T-cell (primary cell): Measurements from ENCODE around the gene ABCD2. TPM values are rescaled to one million over a fixed set of nuclear protein-coding genes. Genes with fewer than 3 reads are reported as not detected.

Experiments
- ATAC-seq, 4 experiments: fragments of 200-7000 bp in 3 of 4; fragments of 150-1000 bp in 1 of 4; cut with Tn5 transposase; replicated peaks in 1 of 4; 1 replicate in 3 of 4; 2 replicates in 1 of 4; pipeline ENCODE4 v1.10.0; 2021; ENCODE audit warnings: moderate library complexity in 3 of 4, mild to moderate bottlenecking in 2 of 4, moderate number of reproducible peaks in 1 of 4
- CTCF ChIA-PET, 2 donors: fragments of 300-600 bp; sonication (Branson Sonifier 250); formaldehyde crosslinking; loops; one replicate each; lab custom pipeline; 2022; ENCODE audit warnings: antibody characterized with exemption in 2 of 2; lab: Charles Lee
- POLR2A ChIA-PET, 2 donors: fragments of 300-600 bp; sonication (Branson Sonifier 250); formaldehyde crosslinking; loops; one replicate each; lab custom pipeline; 2022; ENCODE audit warnings: antibody characterized with exemption in 2 of 2; lab: Charles Lee
- DNase-seq, 35 experiments: peaks; one replicate each; pipeline versions ENCODE4 v3.0.0 to v3.0.0-alpha.2; 2013 to 2023
- H3K27ac ChIP-seq: one replicate; pipeline ENCODE4 v1.5.1; 2013; ENCODE audit warnings: low read length
- H3K27me3 ChIP-seq, 2 experiments: replicated peaks in 1 of 2; 1 replicate in 1 of 2; 2 replicates in 1 of 2; pipeline versions ENCODE4 v1.6.1 to v1.7.0; 2013; ENCODE audit warnings: low read length in 1 of 2, mixed read lengths in 1 of 2; ENCODE audit not compliant: control insufficient read depth in 2 of 2, insufficient read depth in 2 of 2; ENCODE audit errors: extremely low read depth in 1 of 2
- H3K36me3 ChIP-seq, 2 donors: 1 replicate in 1 of 2; 2 replicates in 1 of 2; pipeline versions ENCODE4 v1.6.1 to v1.7.0; 2013; ENCODE audit warnings: low read length in 1 of 2; ENCODE audit not compliant: control insufficient read depth in 2 of 2, insufficient read depth in 1 of 2; ENCODE audit errors: extremely low read depth in 1 of 2
- H3K4me1 ChIP-seq, 2 experiments: 1 replicate in 1 of 2; 2 replicates in 1 of 2; pipeline versions ENCODE4 v1.6.1 to v1.7.0; 2013; ENCODE audit warnings: low read length in 2 of 2, mixed read lengths in 1 of 2; ENCODE audit not compliant: insufficient read depth in 2 of 2, control insufficient read depth in 1 of 2; ENCODE audit errors: extremely low read depth in 1 of 2
- H3K4me3 ChIP-seq, 2 donors: 1 replicate in 1 of 2; 2 replicates in 1 of 2; pipeline versions ENCODE4 v1.5.1 to v1.7.0; 2013; ENCODE audit warnings: mild to moderate bottlenecking in 2 of 2, low read length in 1 of 2, moderate library complexity in 1 of 2; ENCODE audit not compliant: control insufficient read depth in 1 of 2; ENCODE audit errors: extremely low read depth in 1 of 2
- H3K9me3 ChIP-seq: 2 replicates; pipeline ENCODE4 v1.7.0; 2013
- H3K27ac Mint-ChIP-seq, 2 donors: one replicate each; pipeline ENCODE4 v1.8.0; 2020 to 2021; ENCODE audit warnings: mild to moderate bottlenecking in 2 of 2, mixed read lengths in 2 of 2
- H3K27me3 Mint-ChIP-seq, 2 donors: one replicate each; pipeline ENCODE4 v1.8.0; 2021 to 2022; ENCODE audit warnings: mixed read lengths in 2 of 2
- H3K36me3 Mint-ChIP-seq: one replicate; pipeline ENCODE4 v1.8.0; 2021; ENCODE audit warnings: mixed read lengths
- H3K4me1 Mint-ChIP-seq, 3 donors: one replicate each; pipeline ENCODE4 v1.8.0; 2020 to 2022; ENCODE audit warnings: mixed read lengths in 3 of 3, mild to moderate bottlenecking in 1 of 3
- H3K4me3 Mint-ChIP-seq, 3 donors: one replicate each; pipeline ENCODE4 v1.8.0; 2020 to 2022; ENCODE audit warnings: mild to moderate bottlenecking in 3 of 3, mixed read lengths in 3 of 3, moderate library complexity in 3 of 3
- H3K9me3 Mint-ChIP-seq, 3 donors: one replicate each; pipeline ENCODE4 v1.8.0; 2020 to 2022; ENCODE audit warnings: mixed read lengths in 3 of 3
- WGBS: methylation state at CpG from one replicate; pipeline ENCODE4 v1.1.5; 2013; ENCODE audit warnings: missing lambda C conversion rate; ENCODE audit not compliant: insufficient coverage; 5-methylcytosine and 5-hydroxymethylcytosine counted together
- total RNA-seq, 35 experiments: library from RNA in 6 of 35; stranded (reverse) in 6 of 35; fragments of 120-200 nt in 1 of 35; gene quantifications; one replicate each; pipeline versions ENCODE4 v1.2.1 to v1.2.4 and lab custom pipeline; 2013 to 2026

ABCD2 gene
- total RNA-seq, 5 donors from 2014 or later (not counting 1 experiment from before 2014, with no cell fraction given), result 10.9 to 16.8 (median 14.7) TPM

DNA sequence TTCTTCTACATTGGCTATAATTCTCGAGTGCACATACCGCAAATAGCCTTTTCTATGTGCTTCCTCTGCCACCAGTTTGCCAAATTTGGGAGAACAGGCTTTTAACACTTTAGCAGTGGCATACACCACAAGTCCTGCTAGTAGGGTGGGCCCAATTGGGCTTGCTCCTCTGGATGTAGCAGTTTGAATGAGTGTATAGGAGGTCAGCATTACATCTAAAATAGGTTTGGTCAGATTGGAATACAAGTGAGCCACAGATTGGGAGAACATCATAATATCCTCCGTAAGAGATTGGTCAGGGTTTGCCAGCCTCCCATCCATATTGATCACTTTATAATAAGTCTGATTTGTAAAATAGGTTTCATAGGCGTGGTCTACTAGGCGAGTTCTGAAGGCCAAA is 902 bp downstream of the ABCD2 start:
- ATAC-seq (no peak), DNase-seq (peak in 1 of 35 experiments; percentile 28)
- ChIA-PET CTCF (interaction anchor here in 1 of 2 donors (1.2 to 3.1 kb wide), 3 partner anchors 12 to 73 kb away, joined by 3 to 27 read pairs (median 6); no protein-coding TSS in a partner anchor), POLR2A (interaction anchor here in 1 of 2 donors (0.6 to 1.4 kb wide), 3 partner anchors 10 to 31 kb away, joined by 3 to 5 read pairs (median 4); no protein-coding TSS in a partner anchor)
- Histone ChIP-seq H3K9me3 (no peaks in the 10 kb centered on the region), H3K4me3 (peak overlapping the region; percentile 67 to 74), H3K4me1 (peaks cover 21 to 41% of the 10 kb centered on the region in 2 experiments), H3K36me3 (peaks cover 0 to 3% of the 10 kb centered on the region in 2 donors), H3K27me3 (no peaks in the 10 kb centered on the region), H3K27ac (peak overlapping the region; percentile 92)
- Mint-ChIP-seq H3K27ac (no peak overlapping the region), H3K9me3 (no peaks in the 10 kb centered on the region), H3K4me1 (peaks cover 38 to 53% (median 44%) of the 10 kb centered on the region in 3 donors), H3K36me3 (peaks cover 6% of the 10 kb centered on the region), H3K27me3 (no peaks in the 10 kb centered on the region), H3K4me3 (no peak overlapping the region)
- 0% methylated on average over 2 of the region's 5 CpGs for WGBS

DNA sequence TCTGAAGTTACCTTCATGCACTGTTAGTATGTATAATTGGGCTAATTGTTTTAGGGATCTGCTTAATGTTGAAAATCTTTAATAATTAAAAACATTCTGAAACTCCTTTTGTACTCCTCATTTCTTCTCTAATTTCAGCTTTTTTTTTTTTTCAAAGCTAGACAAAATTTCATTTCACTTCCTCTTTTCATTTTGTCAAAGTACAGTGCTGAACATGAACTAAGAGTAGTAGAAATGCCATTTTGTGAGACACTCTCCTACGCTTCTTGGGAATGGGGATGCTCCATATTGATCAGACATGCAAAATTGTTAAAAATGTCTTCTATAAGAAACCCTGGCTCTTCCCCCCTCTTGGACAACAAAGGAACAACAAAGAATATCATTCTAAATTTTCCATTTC is 1.7 kb downstream of the ABCD2 start:
- no peaks in the 10 kb centered on the region for H3K9me3 ChIP-seq
- DNase-seq, result peak in 1 of 35 experiments; percentile 32

DNA sequence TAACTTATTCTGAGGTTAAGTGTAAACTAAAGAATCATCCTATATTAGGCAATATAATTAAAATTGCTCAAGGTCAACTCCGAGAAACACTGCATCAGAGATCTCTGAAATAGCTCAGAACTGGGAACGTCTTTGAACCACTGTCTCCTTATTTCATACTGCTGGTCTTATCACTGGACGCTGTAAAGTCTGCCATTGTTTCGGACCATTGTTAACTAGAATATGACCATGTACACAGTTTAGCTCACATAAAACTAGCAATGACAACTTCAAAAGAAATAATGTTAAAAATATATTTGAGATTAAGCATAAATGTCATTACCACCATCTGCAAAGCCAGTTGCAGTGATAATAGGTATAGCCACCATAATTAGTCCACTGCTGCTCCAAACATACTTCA is 2.9 kb downstream of the ABCD2 start:
- peaks cover 7 to 30% of the 10 kb centered on the region in 2 experiments for H3K4me1 ChIP-seq
- peaks cover 0 to 3% of the 10 kb centered on the region in 2 donors for H3K36me3 ChIP-seq
- Mint-ChIP-seq H3K4me1 (peaks cover 36 to 48% (median 42%) of the 10 kb centered on the region in 3 donors), H3K4me3 (peak overlapping the region in 2 of 3 donors; percentile 77 to 80), H3K27ac (peak overlapping the region; percentile 63 to 82), H3K36me3 (peaks cover 17% of the 10 kb centered on the region), H3K9me3 (no peaks in the 10 kb centered on the region), H3K27me3 (no peaks in the 10 kb centered on the region)
- ChIA-PET POLR2A (no interaction called here), CTCF (interaction anchor here (0.6 to 1.1 kb wide), 3 partner anchors 11 to 692 kb away, joined by 3 read pairs; no protein-coding TSS in a partner anchor)
- DNase-seq (no peak), ATAC-seq (no peak)
- 40% methylated on average over 2 of the region's 4 CpGs for WGBS
- H3K27me3 ChIP-seq, result no peaks in the 10 kb centered on the region
- no peak overlapping the region for H3K27ac ChIP-seq
- no peaks in the 10 kb centered on the region for H3K9me3 ChIP-seq
- H3K4me3 ChIP-seq, result peak overlapping the region in 1 of 2 donors; percentile 67

More for the DNA sequence above, 1.7 kb downstream of the ABCD2 start:
- CTCF ChIA-PET, result interaction anchor here (0.6 to 1.0 kb wide), 5 partner anchors 8 to 249 kb away, joined by 3 to 5 read pairs (median 4); no protein-coding TSS in a partner anchor
- no CpG with 5 or more reads among the region's 1 CpG for WGBS
- peaks cover 0 to 3% of the 10 kb centered on the region in 2 donors for H3K36me3 ChIP-seq
- Mint-ChIP-seq H3K4me1 (peaks cover 38 to 51% (median 43%) of the 10 kb centered on the region in 3 donors), H3K36me3 (peaks cover 10% of the 10 kb centered on the region), H3K4me3 (no peak overlapping the region), H3K27me3 (no peaks in the 10 kb centered on the region), H3K27ac (no peak overlapping the region), H3K9me3 (no peaks in the 10 kb centered on the region)
- H3K27me3 ChIP-seq, result no peaks in the 10 kb centered on the region
- ATAC-seq, result no peak
- peak overlapping the region; percentile 67 to 74 for H3K4me3 ChIP-seq
- H3K4me1 ChIP-seq, result peaks cover 17 to 41% of the 10 kb centered on the region in 2 experiments
- POLR2A ChIA-PET, result no interaction called here
- H3K27ac ChIP-seq, result peak overlapping the region; percentile 92

DNA sequence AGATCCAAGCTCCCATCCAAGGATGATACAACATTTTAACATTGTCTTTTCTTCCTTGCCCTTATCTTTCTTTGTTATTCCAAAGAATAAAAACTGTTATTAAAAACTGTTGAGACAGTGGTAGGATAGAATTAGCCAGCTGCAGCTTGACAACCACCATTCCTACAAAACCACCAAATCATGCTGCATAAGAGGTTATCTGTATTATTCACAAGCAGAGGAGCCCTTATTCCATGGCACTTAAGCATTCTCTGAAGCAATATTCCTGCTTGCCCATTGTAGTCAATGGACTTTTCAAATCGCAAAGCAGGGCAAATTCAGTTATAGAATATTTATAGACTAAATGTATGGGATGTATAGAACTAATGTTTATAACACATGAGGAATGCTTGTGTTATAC is 3.4 kb downstream of the ABCD2 start:
- ATAC-seq (no peak), DNase-seq (no peak)
- Histone ChIP-seq H3K4me3 (peak overlapping the region; percentile 32 to 67), H3K27ac (no peak overlapping the region), H3K27me3 (no peaks in the 10 kb centered on the region), H3K36me3 (peaks cover 0 to 3% of the 10 kb centered on the region in 2 donors), H3K4me1 (peaks cover 4 to 26% of the 10 kb centered on the region in 2 experiments), H3K9me3 (no peaks in the 10 kb centered on the region)
- H3K4me3 Mint-ChIP-seq, result peak overlapping the region in 2 of 3 donors; percentile 77 to 80
- peaks cover 21% of the 10 kb centered on the region for H3K36me3 Mint-ChIP-seq
- peak overlapping the region; percentile 77 to 82 for H3K27ac Mint-ChIP-seq
- no CpG with 5 or more reads among the region's 1 CpG for WGBS
- no peaks in the 10 kb centered on the region for H3K9me3 Mint-ChIP-seq
- ChIA-PET POLR2A (no interaction called here), CTCF (interaction anchor here (1.0 to 1.1 kb wide), 2 partner anchors 11 to 16 kb away, joined by 3 read pairs; no protein-coding TSS in a partner anchor)
- no peaks in the 10 kb centered on the region for H3K27me3 Mint-ChIP-seq
- H3K4me1 Mint-ChIP-seq, result peaks cover 37 to 48% (median 44%) of the 10 kb centered on the region in 3 donors

DNA sequence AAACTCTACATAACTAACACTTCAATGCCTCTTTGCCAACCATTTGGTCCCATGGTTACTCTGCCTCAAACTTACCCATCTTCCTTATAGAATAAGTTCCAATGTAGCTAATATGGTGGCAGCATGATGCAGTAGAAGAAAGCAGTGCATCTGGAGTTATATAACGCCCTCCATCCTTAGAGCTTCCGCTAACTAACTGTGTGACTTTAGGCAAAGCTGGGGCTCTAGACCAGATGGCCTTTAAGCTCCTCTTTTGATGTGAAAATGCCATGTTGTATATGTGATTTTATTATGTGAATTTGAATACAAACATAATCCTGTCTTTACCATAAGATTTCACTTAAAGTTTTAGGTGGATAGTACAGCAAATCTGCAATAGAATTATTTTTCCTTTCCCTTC is 6.1 kb downstream of the ABCD2 start:
- Histone ChIP-seq H3K4me1 (peaks cover 0 to 19% of the 10 kb centered on the region in 2 experiments), H3K27ac (peak overlapping the region; percentile 39), H3K36me3 (peaks cover 0 to 3% of the 10 kb centered on the region in 2 donors), H3K27me3 (no peaks in the 10 kb centered on the region), H3K9me3 (no peaks in the 10 kb centered on the region), H3K4me3 (no peak overlapping the region)
- ChIA-PET CTCF (no interaction called here), POLR2A (interaction anchor here (0.6 to 0.8 kb wide), 2 partner anchors 22 to 59 kb away, joined by 3 to 7 read pairs; no protein-coding TSS in a partner anchor)
- Mint-ChIP-seq H3K36me3 (peaks cover 39% of the 10 kb centered on the region), H3K27me3 (no peaks in the 10 kb centered on the region), H3K4me3 (peak overlapping the region in 2 of 3 donors; percentile 35 to 72), H3K9me3 (no peaks in the 10 kb centered on the region), H3K27ac (peak overlapping the region; percentile 20 to 82), H3K4me1 (peaks cover 56 to 64% (median 57%) of the 10 kb centered on the region in 3 donors)
- ATAC-seq, result no peak
- WGBS, result 100% methylated on average over 1 of the region's 2 CpGs
- no peak for DNase-seq

DNA sequence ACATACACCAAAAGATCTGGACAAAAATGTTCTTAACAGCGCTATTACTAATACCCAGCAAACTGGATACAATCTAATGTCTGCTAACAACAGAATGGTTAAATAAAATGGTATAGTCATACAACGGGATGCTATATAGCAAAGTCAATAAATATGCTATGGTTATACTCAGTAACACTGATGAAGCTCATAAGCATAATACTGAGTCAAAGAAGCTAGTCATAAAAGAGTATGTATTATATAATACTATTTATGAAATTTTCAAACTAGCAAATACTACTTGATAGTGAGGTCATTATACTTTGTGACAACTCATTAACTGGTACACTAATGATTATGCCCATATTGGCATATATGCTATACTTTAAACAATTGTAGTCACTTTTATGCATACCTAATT is 7.4 kb downstream of the ABCD2 start:
- CTCF ChIA-PET, result interaction anchor here in 1 of 2 donors (1.0 kb wide), 1 partner anchor 23 kb away, joined by 9 read pairs; no protein-coding TSS in a partner anchor
- no peaks in the 10 kb centered on the region for H3K9me3 ChIP-seq
- H3K27me3 ChIP-seq, result no peaks in the 10 kb centered on the region
- peaks cover 45% of the 10 kb centered on the region for H3K36me3 Mint-ChIP-seq
- H3K4me3 ChIP-seq, result no peak overlapping the region
- H3K9me3 Mint-ChIP-seq, result no peaks in the 10 kb centered on the region
- no peak overlapping the region for H3K4me3 Mint-ChIP-seq
- H3K27me3 Mint-ChIP-seq, result no peaks in the 10 kb centered on the region
- POLR2A ChIA-PET, result interaction anchor here (0.6 to 0.8 kb wide), 3 partner anchors 10 to 172 kb away, joined by 3 to 4 read pairs (median 4); no protein-coding TSS in a partner anchor
- no peak for ATAC-seq
- no CpG with 5 or more reads among the region's 2 CpGs for WGBS
- peaks cover 55 to 65% (median 57%) of the 10 kb centered on the region in 3 donors for H3K4me1 Mint-ChIP-seq
- peaks cover 0 to 6% of the 10 kb centered on the region in 2 donors for H3K36me3 ChIP-seq
- H3K27ac Mint-ChIP-seq, result peak overlapping the region in 1 of 2 donors; percentile 75
- peaks cover 0 to 14% of the 10 kb centered on the region in 2 experiments for H3K4me1 ChIP-seq
- H3K27ac ChIP-seq, result no peak overlapping the region
- no peak for DNase-seq
